GM21447 (cell line): ENCODE results near the gene OR9A2.

ENCODE experiments used
- ATAC-seq: cut with Tn5 transposase; IDR thresholded peaks from one replicate; pipeline ENCODE4 v1.9.1; 2021; ENCODE audit not compliant: unreplicated experiment

Gene OR9A2

DNA sequence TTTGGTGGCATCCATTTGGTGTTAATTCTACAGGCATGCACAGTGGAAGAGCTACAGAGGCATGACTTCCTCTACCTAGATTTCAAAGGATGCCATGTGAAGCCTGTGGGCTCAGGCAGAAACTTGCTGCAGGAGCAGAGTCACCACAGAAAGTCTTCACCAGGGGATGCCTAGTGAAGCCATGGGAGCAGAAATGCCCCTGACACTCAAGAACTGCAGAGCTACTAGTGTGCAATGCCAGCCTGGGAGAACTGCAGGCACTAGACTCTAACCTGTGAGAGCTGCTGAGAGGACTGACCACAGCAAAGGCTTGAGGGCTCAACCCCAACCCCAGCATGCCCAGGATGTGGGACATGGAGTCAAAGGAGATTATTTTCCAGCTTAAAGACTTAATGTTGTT is 3.9 kb downstream of the OR9A2 start:
- ATAC-seq = no peak

GRCh38 chr7:143018931-143019330 is 8.0 kb downstream of the OR9A2 start:
- ATAC-seq = no peak

DNA sequence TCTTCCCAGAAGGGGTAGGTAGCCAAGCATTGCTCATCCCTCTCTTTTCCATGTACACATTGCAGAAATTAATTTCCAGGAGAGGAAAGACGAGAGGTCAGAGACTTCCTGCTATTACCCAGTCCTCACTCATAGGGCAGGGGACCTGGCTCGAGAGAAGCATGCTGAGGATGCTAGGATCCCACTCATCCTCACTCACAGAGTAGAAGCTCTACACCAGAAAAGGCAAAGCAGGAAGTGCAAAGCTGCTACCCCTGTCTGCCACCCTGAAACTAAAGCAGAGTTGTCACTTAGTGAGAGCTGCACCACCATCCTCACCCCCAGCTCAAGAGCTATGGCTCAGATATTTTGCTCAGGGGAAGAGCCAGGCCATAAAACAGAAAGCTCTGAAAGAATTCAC is 9.9 kb downstream of the OR9A2 start:
- ATAC-seq = no peak

GRCh38 chr7:143015926-143016490 is 10.9 kb downstream of the OR9A2 start:
- ATAC-seq = no peak

- peak; percentile 76 for ATAC-seq
Observed at GRCh38 chr7:143015084-143015483, 11.8 kb downstream of the OR9A2 start.

DNA sequence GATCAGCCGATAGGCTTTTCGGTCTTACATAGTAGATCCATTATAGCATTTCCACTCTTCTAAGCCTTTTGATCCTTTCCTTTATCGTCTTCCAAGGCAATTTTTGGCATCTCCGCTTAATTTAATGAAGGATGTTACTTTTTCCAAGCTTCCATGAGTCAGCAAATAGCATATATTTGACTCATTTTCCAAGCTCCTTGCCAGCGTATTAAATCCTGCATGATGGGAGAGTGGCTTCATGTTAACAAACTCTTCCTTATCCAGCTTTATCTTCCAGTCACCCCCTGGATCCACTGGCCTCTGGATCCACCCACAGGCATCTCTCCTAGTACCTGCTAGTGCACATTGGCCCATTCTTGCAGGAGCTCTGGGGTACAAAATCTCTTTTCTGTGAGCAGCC is 13.0 kb downstream of the OR9A2 start:
- ATAC-seq = no peak

GRCh38 chr7:143013473-143013872 is 13.5 kb downstream of the OR9A2 start:
- no peak for ATAC-seq

DNA sequence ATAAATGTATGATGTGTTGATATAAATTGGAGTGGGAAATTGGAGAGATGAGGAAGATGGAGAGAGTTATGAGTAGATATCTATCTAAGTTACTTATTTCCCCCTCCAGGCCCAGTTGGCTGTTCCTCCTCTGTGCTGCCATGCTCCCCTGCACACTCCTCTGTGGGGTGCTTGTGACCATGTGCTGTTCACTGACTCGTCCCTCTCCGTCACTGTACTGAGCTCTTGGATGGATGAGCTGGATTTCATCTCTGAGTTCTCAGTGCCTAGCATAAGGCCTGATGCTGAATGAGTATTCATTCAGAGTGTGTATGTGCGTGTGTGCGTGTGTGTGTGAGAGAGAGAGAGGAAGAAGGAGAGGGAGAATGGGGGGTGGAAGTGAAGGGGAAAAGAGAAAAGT is 14.5 kb downstream of the OR9A2 start:
- no peak for ATAC-seq

- no peak for ATAC-seq
Observed at GRCh38 chr7:143012001-143012400, 14.9 kb downstream of the OR9A2 start.

DNA sequence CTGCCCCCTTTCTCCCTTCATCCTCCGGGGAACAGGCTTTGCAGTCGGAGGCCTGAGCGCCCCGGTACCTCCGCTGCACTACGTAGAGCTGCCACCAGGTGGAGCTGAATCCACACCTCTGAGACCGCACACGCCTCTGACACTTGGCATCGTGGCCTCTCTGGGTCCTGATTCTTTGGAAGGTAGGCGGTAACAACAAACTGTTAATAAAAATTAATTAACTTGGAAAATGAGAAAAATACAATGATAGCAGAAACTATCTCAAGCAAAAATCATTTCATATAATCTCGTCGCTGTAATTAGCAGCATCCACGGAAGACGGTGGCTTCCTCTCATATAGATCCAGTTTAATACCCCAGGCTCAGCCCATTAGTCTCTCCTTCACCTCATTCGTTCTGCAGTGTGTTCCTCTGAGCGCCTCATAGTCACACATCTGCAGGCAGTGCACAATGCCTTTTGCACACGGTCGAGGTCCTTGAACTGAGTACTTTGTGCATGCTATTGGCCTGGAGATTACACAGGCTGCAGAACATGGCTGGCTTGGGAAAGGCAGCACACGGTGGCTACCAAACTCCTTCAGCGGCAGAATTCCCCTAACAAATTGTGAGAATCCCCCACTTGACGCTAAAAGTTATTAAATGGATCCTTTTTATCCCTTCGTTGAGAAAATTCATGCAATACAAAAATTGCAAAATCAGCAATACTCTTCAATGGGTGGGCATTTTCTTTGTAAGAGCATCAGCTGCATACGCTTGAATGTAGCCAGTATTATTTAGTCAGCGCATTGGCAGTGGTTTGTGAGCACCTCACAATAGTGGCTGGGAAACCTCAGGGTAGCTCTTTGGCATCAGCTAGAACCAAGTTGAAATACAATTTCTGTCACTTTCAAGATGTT is 18.7 kb downstream of the OR9A2 start:
- peak; percentile 87 for ATAC-seq

- ATAC-seq = no peak
Observed at GRCh38 chr7:143005632-143006260, 21.2 kb downstream of the OR9A2 start.

GRCh38 chr7:143003393-143004051 is 23.4 kb downstream of the OR9A2 start:
- peak; percentile 53 for ATAC-seq

GRCh38 chr7:143002898-143003297 is 24.0 kb downstream of the OR9A2 start:
- no peak for ATAC-seq

DNA sequence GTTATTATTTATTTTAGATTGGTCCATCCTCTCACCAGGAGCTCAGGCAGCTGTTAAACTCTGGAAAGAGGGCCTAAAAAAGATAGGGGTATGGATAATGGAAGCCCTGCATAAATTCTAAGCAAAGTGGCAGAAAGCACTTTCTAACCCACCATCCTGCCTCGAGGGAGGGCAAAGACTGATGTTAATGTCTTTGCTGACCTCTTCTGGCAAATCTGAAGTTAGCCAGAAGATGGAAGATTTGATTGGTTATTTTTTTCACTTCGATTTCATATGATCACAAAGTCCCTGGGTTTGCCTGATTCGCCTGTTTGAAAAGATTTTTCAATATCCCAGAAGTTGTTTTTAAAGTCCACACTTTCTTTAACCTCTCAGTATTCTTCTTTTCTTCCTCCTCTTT is 24.8 kb downstream of the OR9A2 start:
- ATAC-seq = no peak

- no peak for ATAC-seq
Observed at GRCh38 chr7:143000648-143001047, 26.3 kb downstream of the OR9A2 start.

GRCh38 chr7:142999793-143000192 is 27.1 kb downstream of the OR9A2 start:
- ATAC-seq = no peak

DNA sequence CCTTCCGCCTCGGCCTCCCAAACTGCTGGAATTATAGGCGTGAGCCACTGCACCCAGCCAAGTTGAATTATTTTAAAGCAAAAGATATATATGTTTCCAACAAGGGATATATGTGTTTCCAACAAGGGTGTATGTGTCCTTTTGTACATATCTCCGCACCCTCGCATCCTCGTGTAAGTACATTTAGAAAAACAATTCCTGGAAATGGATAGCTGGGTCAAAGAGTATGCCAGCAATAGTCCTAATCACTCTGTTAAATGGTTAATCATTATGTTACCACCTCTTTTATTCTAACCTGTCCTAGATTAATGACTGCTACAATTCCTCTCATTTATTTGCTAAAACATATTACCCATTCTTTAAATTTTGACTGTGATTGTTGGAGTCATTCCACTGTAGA is 28.0 kb downstream of the OR9A2 start:
- no peak for ATAC-seq

DNA sequence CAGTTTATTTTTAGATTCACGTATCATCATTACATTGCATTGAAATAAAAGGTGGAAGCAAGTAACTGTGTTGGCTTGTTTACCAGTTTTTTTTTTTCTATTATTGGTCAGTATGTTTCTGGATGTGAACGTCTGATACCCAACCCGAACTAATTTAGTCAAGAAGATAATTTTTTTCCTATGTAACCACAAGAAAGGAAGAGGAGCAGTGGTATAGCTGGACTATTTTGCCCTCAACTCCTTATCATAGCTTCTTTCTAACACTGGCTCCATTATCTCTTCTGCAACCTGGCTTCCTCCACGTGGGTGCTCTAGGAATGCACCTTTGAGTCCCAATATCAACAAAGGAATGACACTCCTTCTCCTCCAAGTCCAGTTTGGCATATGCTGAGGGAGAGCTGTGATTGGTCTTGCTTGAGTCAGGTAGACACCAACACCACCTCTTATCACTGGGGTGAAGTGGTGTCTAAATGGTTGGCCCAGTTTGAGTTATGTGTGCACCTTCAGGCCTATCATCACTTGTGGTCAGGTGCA is 29.4 kb downstream of the OR9A2 start:
- ATAC-seq = no peak

DNA sequence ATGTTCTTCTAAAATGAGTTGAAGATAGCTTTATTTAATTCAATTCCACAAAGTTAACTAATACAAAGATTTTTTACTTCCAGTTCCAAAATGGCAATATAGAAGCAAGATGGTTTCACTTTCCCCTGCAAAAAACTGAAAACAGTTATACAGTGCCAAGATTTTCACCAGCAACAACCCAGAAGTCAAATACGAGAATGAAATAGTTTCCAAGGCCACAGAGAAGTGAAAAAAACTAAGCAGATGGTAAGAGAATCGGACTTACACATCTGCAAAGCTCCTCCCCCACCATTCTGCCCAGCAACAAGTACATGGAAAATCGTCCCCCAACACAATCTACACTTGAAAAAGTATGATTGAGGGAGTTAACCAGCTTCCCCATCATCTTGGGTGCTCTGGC is 34.5 kb downstream of the OR9A2 start:
- ATAC-seq = no peak

- ATAC-seq = no peak
Observed at GRCh38 chr7:142984297-142984696, 42.6 kb downstream of the OR9A2 start.

DNA sequence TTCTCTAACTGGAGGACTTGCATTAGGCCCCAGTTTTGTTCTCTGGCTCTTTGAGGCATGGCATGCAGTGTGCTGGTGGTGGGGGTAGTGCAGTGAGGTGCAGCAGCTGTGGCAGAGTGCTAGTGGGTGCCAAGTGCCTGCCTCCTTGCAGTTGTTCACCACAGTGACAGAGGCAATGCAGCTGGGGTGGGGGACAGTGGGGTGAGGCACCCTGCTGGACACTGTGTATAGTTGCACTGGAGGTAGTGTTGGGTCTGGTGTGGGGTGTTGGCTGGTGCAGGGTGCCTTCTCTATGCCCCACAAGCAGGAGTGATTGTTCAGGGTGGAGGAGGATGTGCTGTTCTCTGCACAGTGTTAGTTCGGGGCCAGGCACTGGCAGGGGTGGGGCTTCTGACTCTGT is 43.1 kb downstream of the OR9A2 start:
- no peak for ATAC-seq
